HK-2 (cell line): ENCODE results near the gene CSF3R.

ENCODE experiments used
- DNase-seq: peaks from one replicate; pipeline ENCODE4 v3.0.0-alpha.2; 2018; ENCODE audit not compliant: unreplicated experiment

CSF3R gene

GRCh38 chr1:36482724-36483388, at the start of gene CSF3R:
TSS of gene CSF3R (minus strand) at chr1:36482913. CDS start at chr1:36479496, 3,417 bp downstream.
- no peak for DNase-seq

GRCh38 chr1:36531833-36532232, 49.1 kb upstream of the CSF3R start:
- no peak for DNase-seq

GRCh38 chr1:36530791-36531190, 48.1 kb upstream of the CSF3R start:
- no peak for DNase-seq

GRCh38 chr1:36530261-36530660, 47.5 kb upstream of the CSF3R start:
- no peak for DNase-seq

DNA sequence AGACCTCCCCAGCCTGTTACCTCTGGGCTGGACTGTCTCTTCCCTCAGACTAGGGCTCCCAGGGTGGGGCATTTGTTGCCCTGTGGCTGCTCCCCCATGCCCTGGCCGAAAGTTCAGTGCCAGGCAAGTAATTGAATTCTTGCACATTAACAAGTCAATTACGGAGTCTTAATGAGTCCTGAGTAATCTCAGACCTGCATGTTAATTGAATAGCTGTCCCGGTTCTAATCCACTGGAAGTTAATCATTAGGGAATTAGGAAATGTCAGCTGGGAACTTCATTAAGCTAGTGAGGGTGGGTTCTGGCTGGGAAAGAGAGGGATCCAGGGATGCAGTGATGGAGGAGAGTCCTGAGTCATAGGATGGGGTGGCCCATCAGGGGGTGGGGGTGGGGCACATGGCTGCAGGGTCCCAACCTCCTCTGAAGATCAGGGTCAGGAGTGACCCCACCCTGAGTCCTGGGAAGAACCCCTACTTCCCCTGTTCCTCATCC, 47.1 kb upstream of the CSF3R start:
- DNase-seq, result no peak

DNA sequence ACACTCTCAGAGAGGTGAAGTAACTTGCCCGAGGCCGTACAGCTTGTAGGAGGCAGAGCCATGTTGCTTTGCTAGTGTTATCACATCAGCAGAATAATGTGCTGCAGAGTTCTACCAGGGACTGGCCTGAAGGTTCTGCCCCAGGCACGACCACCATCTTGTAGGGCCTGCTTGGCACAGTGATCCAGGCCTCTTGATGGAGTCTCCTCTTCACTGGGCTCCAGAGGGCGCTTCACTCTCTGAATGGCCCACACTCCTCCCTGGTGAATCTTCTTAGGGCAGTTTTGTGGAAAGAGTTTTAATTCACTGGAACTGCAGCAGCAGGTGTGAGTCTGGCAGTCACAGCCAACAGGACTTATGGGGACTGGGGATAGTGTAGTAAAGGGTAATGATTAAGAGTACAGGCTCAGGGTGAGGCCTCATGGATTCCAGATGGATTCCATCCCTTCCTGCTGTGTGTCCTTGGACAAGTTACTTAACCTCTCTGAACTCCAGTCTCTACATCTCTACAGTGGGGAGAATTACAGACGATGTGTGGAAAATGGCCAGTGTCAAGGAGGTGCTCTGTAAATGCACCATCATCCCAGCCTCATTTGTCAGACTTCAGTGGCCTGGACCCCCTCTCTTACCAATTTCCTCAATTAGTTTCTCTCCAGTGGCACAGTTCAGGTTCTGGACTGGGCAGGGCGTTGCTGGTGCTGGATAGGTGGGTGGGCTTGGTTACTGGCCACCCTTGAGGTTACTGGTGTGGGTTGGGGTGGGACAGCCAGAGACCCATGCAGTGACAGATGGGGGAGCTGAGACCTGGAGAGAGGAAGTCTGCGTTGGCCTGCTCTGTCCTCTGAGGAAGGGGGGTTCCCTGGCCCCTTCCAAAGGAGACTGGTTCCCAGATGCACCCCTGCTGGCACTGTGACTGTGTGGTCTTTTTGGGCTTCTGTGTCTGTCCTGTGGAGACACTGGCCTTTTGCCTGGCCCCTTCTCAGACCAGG, 45.9 kb upstream of the CSF3R start:
- no peak for DNase-seq

- DNase-seq, result no peak
These were observed 42.5 kb upstream of the CSF3R start for GRCh38 chr1:36525166-36525565.

GRCh38 chr1:36524359-36525062, 41.8 kb upstream of the CSF3R start:
- DNase-seq, result no peak

DNA sequence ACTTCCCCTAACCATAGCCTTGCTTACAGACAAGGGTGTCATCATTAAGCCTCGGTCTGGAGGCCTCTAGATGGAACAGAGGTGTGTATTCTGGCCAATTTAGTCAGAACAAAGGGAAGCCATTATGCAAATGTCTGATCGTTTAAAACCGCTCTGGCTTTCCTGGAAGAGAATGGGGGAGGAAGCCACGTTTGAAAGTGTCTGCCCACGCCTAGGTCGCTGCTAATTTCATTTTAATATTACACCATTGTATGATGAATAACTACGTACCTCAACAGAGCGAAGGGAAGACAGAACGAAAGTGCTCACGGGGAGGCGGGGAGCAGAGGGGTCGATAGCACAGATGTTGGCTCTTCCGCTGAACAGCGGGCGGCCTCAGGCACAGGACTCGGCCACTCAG, 41.1 kb upstream of the CSF3R start:
- no peak for DNase-seq

- DNase-seq, result no peak
These were observed 40.5 kb upstream of the CSF3R start for GRCh38 chr1:36523230-36523495.

GRCh38 chr1:36522461-36523229, 39.9 kb upstream of the CSF3R start:
- no peak for DNase-seq

- no peak for DNase-seq
These were observed 39.3 kb upstream of the CSF3R start for GRCh38 chr1:36522021-36522420.

- no peak for DNase-seq
These were observed 38.2 kb upstream of the CSF3R start for GRCh38 chr1:36520771-36521420.

GRCh38 chr1:36520056-36520455, 37.3 kb upstream of the CSF3R start:
- no peak for DNase-seq

DNA sequence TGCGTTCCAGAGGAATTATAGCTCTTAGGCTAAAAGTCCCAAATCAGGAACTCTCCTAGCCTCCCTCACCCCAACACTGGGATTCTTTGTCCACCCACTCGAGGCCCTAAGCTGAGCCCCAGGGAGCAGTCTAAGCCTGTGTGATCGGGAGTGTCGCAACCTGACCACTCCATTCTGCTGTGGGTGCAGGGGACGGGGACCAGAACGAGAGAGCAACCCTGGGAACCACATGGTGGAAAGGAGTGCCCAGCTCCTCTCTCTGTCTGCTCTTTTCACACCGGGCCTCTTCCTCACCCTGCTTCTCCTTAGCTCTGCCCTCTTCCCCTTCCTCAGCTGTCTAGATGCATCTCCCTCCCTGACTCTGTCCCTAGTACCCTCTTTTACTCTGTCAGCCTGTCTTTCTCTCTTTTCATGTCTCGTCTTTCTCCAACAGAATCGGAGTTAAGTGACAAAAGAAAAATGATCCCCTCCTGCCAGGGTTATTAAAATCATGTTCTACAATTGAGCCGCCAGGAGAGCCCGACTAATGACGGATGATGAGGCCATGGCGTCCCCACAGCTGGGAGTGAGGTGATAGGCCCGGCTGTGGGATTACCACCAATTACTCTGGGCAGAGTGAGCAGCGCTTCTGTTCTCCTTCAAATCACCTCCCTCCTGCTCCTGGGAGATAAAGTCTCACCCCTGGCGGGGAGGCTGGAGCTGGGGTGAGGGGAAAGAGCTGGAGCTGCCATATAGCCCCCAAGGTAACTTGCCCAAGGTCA, 34.5 kb upstream of the CSF3R start:
- no peak for DNase-seq

DNA sequence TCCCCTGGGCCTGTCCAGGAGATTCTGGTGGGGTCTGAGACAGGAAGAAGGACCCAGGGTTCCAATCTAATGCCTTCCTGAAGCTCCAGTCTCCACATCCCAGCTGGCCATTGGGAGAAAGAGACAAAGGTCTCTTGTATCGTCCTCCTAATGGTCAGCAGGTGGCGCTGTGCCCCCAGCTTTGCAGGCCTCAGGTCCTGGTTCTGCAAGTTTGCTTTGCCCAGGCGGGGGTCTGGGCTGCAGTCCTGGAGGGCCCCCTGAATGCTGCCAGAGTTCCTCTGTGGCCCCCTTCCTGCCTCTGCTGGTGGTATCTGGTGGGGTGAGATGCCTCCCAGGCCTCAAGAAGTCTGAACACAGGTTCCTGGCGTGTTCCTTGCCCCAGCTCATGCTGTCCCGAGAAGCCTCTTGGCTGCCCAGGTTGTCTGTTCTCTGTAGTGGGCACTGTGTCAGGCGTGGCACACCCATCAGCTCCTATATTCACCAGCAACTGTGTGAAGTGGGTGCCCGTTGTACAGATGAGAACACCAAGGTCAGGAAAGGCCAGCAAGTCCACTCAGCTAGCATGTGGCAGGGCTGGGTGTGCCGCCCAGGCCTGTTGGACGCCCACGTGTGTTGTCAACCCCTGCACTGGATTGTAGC, 33.8 kb upstream of the CSF3R start:
- peak; percentile 28 for DNase-seq

GRCh38 chr1:36515315-36516138, 32.8 kb upstream of the CSF3R start:
- no peak for DNase-seq

DNA sequence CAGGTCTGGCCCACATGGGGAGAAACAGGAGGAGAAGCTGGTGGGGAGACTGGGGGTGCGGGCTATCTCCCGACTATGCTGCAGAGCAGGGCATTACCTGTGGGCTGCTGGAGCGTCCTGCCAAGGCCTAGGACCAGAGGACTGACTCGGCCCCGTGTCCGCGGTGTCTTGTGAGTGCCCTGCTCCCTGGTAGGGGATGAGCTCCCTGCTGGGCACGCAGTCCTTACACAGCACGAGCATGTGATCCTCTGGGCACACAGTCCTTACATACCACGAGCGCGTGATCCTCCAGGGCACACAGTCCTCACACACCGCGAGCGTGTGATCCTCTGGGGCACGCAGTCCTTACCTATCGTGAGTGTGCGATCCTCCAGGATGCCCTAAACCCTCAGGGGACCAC, 31.8 kb upstream of the CSF3R start:
- no peak for DNase-seq
